A549 (cell line): ENCODE results near the gene SLC14A1.

Experiments used
- CTCF ChIP-seq: fragments of >200 bp; sonication (Bioruptor Twin); formaldehyde crosslinking; IDR thresholded peaks from 3 replicates; pipeline ENCODE4 v1.5.1; 2016
- POLR2A ChIP-seq: IDR thresholded peaks from 2 replicates; pipeline ENCODE4 v1.6.1; 2012; ENCODE audit warnings: mild to moderate bottlenecking, low read length

DNA sequence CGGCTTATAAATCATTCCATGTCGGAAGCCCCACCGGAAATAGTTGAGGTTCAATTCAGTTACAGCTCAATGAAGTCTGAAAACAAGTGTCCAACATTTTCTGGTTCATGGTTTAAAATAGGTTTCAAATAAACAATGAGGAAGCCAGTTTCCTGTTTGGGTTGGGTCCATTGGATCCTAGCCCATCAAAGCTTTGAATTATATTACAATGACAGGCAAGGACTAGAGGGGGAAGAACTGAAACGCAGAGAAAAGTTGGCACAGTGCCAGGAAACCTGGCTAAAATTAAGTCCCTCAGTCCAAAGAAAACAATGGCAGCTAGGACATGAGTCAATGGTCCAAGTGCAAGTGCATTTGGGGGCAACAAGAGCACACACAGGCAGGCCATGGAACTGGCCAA is 32.0 kb downstream of the SLC14A1 start:
- TF ChIP-seq CTCF (no peak), POLR2A (no peak)
